GM19372 (cell line): ENCODE measurements around the gene JPH4.

Source experiments
- ATAC-seq: cut with Tn5 transposase; IDR thresholded peaks from one replicate; pipeline ENCODE4 v1.9.1; 2021; ENCODE audit warnings: mild to moderate bottlenecking, low read depth, moderate library complexity; ENCODE audit not compliant: unreplicated experiment

Gene JPH4

GRCh38 chr14:23580948-23581281 lies 2.3 kb upstream of the JPH4 start:
- ATAC-seq = no peak

- ATAC-seq = no peak
These were observed 1.7 kb upstream of the JPH4 start for GRCh38 chr14:23580152-23580926.

GRCh38 chr14:23579739-23580138 lies 1.1 kb upstream of the JPH4 start:
- no peak for ATAC-seq

GRCh38 chr14:23579311-23579630 lies 681 bp upstream of the JPH4 start:
- ATAC-seq = no peak

GRCh38 chr14:23577710-23578392 lies 739 bp downstream of the JPH4 start:
- ATAC-seq = no peak

- ATAC-seq = no peak
These were observed 1.4 kb downstream of the JPH4 start for GRCh38 chr14:23577004-23577681.

GRCh38 chr14:23573384-23574015 lies 5.1 kb downstream of the JPH4 start:
- no peak for ATAC-seq

GRCh38 chr14:23572836-23573235 lies 5.8 kb downstream of the JPH4 start:
- ATAC-seq = no peak

GRCh38 chr14:23572524-23572828 lies 6.1 kb downstream of the JPH4 start:
- no peak for ATAC-seq

GRCh38 chr14:23571701-23572523 lies 6.7 kb downstream of the JPH4 start:
- ATAC-seq = no peak

GRCh38 chr14:23570806-23571483 lies 7.6 kb downstream of the JPH4 start:
- no peak for ATAC-seq

- no peak for ATAC-seq
These were observed 9.0 kb downstream of the JPH4 start for GRCh38 chr14:23569443-23570151.

GRCh38 chr14:23568600-23569331 lies 9.8 kb downstream of the JPH4 start:
- ATAC-seq = no peak

- no peak for ATAC-seq
These were observed 10.5 kb downstream of the JPH4 start for GRCh38 chr14:23568021-23568599.

GRCh38 chr14:23567186-23568020 lies 11.2 kb downstream of the JPH4 start, which contains the start of gene AP1G2:
Gene AP1G2 (minus strand): TSS chr14:23567791. CDS start chr14:23567314, 477 bp downstream.
- peak; percentile 74 for ATAC-seq

GRCh38 chr14:23566778-23567185 lies 11.8 kb downstream of the JPH4 start:
- peak; percentile 9 for ATAC-seq

- ATAC-seq = no peak
These were observed 12.3 kb downstream of the JPH4 start for GRCh38 chr14:23566112-23566777.
